Astrocyte of the hippocampus (primary cell): ENCODE results near the gene CDC37L1.
"Not testable (repeated sequence)": the region's sequence is repeated elsewhere in the genome, so short reads cannot be mapped to it uniquely, and the experiment has no call there.

Experiments used
- DNase-seq: peaks from one replicate; pipeline ENCODE4 v3.0.0; 2011; ENCODE audit warnings: low read depth, low spot score

The CDC37L1 gene

DNA sequence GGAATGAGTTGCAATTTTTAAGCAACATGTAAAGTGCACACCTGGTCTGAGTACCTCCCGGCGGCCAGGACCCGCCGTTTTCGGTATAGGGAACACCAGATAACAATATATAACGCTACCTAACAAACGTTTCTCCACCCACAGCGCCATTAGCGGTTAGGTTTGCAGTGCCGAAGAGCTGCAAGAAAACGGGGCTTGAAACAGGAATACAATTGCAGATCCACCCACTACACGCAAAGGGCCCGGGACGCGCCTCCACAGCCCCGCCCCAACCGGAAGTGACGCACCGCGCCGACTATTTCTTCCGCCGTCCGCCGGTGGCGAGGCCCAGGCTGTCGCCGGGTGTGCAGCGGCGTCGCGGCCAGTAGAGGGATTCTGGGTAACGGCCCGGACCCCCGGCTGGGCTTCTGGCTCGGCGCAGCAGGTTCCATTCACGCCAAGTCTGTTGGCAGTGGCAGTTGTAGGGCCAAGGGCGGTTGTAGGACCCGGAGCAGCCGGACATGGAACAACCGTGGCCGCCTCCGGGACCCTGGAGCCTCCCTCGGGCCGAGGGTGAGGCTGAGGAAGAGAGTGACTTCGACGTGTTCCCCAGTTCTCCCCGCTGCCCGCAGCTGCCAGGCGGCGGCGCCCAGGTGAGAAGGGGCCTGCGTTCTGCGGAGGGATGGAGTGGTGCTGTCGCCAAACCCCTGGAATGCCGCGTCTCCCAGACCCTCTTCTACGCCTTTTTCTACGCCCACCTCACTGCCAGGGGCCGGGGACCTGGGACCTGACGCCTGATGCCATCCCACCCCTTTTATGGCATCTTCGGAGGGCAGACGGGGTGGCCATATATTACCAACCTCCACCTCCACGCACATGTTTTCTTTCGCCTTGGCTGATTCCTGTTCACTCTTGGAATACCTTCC, at the start of gene CDC37L1:
CDC37L1 (plus strand) TSS at position 302 of the 905 bp plus-strand sequence; CDS start at position 501, 199 bp downstream.
- peak; percentile 99 for DNase-seq

DNA sequence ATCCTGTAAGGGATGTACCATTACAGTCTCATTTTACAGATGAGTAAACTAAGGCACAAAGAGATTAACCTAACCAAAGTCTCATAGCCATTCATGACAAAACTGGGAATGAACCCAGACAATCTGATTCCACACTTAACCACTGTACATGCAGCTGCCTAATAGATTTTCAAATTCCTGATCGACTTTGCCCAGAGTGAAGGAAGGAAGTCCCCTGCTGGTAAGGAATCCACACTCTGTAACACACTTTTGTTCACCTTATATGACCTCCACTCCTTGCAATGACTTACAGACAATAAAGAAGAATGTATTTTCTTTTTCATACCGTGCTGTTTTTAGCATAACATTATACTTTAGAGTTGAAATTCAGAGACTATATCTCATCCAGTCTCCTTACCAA, 48.5 kb upstream of the CDC37L1 start:
- DNase-seq = peak; percentile 30

GRCh38 chr9:4638968-4639367, 40.4 kb upstream of the CDC37L1 start:
- no peak for DNase-seq

DNA sequence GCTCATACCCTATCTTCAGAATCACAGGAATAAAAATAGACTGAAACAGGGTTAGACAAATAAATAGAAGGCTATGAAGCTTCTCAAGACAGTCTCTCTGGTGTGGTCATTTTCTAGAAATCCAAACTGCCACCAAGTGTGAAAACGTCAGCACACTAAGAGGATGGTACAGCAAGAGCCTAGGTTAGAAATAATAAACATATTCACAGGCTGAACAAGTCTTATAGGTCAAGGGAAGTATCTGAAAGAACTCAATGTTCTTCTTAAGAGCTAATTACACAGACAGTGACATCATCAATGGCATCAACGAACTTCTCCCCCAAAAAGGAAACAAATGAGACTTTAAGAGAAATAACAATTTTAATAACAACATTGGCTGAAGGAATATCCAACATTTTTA, 39.9 kb upstream of the CDC37L1 start:
- no peak for DNase-seq

GRCh38 chr9:4640027-4640426, 39.3 kb upstream of the CDC37L1 start:
- peak; percentile 60 for DNase-seq

DNA sequence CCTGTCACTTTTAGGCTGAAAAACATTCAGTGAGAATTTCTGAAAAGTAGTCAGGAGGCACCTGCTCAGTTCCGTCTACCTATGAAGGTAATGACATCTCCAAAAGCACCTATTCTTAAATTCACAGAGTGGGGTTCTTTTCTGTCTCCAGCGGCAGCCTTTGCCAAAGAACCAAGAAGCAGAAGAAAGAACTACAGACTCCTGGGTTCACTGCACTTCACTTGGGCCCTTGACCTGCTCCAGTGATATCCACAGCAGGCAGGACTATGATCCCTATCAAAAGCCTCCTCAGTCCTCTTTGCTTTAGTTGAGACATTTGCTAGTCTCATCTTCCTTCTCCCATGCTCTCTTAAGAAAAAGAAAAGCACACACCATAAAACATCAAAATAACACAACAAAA, 37.0 kb upstream of the CDC37L1 start:
- no peak for DNase-seq

DNA sequence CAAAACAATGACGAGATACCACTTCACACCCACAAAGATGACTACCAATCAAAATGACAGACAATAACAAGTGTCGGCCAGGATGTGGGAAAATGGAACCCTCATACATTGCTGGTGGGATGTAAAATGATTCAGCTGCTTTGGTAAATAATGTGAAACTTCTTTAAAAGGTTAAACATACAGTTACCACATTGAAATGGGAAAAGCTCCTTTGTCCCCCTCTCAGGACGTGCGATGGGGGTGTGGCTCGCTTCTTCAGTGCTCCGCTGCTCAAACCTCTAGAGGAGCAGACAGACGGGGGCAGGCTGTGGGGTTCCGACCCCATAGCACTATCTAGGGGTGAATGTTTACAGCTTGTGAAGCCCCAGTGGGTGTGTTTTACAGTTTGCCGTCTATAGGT, 25.3 kb upstream of the CDC37L1 start:
- no peak for DNase-seq

DNA sequence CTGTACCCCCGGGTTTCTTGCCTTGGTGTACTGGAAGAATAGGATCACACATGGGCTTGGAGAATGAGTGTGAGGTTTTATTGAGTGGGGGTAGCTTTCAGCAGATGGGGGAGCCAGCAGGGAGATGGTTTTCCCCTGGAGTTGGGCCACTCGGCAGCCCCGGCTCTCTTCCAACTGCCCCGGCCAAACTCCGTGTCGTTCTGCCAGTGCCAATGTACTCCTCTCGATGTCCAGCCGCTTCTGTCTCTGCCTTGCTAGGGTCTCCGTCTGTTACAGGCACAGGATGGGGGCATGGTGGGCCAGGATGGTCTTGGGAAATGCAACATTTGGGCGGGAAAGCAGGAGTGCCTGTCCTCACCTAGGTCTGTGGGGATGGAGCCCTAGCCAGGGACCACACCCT, 24.8 kb upstream of the CDC37L1 start:
- DNase-seq = no peak

DNA sequence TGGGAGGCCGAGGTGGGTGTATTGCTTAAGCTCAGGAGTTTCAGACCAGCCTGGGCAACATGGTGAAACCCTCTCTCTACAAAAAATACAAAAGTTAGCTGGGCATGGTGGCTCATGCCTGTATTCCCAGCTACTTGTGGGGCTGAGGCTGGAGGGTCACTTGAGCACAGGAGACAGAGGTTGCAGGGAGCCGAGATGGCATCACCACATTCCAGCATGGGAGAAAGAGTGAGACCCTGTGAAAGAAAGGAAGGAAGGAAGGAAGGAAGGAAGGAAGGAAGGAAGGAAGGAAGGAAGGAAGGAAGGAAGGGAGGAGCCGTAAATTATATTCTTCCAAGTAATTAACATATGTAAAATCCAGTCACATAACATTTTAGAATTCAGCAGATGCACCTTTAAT, 23.2 kb upstream of the CDC37L1 start:
- not testable (repeated sequence) for DNase-seq

DNA sequence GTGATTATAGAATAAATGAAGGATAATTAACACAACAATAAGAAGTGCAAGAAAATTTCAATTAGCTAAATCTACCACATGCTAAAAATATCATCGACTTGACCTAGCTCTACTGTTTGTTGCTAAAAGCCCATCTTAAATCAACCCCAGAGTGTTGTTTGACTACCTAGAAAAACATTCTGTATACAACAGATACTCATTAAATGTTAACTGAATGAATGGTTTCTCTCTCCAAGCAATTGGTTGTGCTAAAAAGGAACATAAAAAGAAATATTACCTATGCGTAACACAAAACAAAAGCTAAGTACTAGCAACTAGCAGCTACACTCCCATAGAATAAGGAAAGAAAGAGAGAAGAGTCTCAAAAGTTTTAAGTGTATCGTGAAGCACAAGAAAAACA, 22.7 kb upstream of the CDC37L1 start:
- no peak for DNase-seq

- DNase-seq = no peak
Measured at GRCh38 chr9:4657426-4658159, 21.8 kb upstream of the CDC37L1 start.

DNA sequence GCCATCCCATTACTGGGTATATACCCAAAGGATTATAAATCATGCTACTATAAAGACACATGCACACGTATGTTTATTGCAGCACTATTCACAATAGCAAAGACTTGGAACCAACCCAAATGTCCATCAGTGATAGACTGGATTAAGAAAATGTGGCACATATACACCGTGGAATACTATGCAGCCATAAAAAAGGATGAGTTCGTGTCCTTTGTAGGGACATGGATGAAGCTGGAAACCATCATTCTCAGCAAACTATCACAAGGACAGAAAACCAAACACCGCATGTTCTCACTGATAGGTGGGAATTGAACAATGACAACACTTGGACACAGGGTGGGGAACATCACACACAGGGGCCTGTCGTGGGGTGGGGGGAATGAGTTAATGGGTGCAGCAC, 18.7 kb upstream of the CDC37L1 start:
- not testable (repeated sequence) for DNase-seq

DNA sequence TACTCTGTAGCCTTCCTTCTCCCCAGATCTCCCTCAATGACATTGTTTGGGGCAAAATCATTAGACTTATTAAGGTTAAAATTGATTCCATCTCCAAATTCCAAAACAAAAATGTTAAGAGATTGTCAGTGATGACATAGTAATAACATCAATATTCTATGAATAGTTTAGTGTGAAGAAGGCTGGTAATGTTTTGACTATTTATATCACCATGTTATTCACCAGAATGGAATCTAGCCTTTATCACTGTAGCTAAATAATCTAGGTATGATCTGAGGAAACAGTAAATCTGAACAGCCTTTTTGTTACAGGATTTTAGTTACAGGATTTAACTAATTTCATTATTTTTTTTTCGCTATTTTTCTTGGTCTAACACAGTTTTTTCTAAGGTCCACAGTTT, 18.2 kb upstream of the CDC37L1 start:
- peak; percentile 30 for DNase-seq

- peak; percentile 73 for DNase-seq
Measured at GRCh38 chr9:4661611-4662010, 17.8 kb upstream of the CDC37L1 start.

GRCh38 chr9:4662108-4662988, 17.0 kb upstream of the CDC37L1 start, which contains the start of gene PLPP6:
Gene PLPP6 (plus strand): TSS chr9:4662294. CDS start chr9:4662376, 82 bp downstream.
- DNase-seq = peak; percentile 92

DNA sequence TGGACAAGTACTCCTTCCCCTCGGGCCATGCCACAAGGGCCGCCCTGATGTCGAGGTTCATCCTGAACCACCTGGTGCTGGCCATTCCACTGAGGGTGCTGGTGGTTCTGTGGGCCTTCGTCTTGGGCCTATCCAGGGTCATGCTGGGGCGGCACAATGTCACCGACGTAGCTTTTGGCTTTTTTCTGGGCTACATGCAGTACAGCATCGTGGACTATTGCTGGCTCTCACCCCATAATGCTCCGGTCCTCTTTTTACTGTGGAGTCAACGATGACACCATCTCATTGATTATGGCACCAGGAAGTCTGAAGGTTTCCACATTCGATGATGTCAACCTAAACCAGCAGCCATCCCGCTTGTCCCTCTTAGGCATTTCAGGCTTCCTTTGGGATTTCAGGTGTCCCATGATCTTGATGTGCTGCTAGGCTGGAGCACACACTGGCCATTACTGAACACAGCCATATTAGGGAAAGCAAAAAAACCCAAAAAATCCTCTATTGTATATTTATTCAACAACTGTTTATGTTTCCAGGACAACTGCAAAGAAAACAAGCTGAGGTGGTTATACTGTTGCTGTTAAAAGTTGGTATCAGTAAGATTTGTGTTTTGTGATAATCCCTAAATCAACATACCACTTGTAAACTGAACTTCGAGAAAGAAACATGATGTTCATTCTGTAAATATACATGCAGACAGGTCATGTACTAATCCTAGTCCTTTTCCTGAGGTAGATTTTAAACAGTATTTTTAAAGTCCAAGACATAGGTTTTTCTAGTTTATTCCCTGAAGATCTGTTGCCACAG, 16.2 kb upstream of the CDC37L1 start:
- peak; percentile 16 for DNase-seq

DNA sequence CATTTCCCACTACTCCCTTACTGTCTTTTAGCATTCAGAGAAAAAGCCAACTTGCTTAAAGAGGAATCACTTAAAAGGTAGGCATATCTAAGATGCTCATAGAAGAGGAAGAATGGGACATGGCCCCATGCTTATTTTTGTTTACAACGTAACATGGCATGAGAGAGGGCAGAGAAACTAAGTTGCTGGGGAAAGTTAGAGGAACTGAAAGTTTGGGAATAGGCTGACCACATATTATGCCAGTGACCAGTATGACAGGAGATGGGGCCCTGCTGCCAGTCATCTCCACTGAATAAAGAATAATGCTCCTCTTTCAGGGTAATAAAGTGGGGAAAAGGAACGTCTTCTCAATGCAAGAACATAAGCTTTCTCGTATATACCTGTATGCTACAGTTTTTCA, 15.4 kb upstream of the CDC37L1 start:
- no peak for DNase-seq

DNA sequence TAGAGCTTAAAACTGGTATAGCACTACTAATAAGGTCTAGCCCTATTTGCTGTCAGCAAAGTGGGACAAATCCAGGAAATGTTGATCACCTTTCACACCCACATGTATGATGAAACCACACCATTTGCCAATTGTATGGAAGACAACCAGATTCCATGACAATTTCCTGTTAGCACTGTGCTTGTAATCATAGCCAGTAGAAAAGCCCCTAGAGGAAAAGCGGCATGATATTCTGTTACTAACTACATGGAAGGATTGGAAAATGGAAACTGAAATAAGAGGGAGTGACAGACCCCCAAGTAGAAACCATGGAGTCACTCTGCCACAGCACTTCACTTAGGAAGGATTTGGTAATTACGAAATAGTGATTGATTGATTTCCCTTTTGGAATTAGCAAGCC, 14.0 kb upstream of the CDC37L1 start:
- no peak for DNase-seq

GRCh38 chr9:4666042-4666699, 13.2 kb upstream of the CDC37L1 start, which contains the start of gene SPATA6L:
Gene SPATA6L (minus strand): TSS chr9:4666480. CDS start chr9:4666250, 230 bp downstream.
- DNase-seq = peak; percentile 72

DNA sequence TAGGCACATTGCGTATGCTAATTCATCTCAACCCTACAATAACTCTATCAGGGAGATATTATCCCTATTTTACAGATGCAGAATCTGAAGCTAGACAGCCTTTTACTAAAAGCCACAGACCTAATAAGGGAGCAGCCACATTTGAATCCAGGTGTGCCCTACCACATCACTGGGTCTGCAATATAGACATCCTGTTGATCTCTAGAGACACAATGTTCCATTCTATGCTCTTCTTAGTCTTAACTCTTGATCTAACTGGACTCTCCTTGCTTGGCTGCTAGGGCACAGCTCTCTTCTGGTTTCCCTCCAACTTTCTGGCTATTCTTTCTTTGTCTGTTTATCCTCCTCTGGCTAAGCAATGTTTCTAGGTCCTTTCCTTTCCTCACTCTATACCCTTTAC, 11.7 kb upstream of the CDC37L1 start:
- DNase-seq = no peak
